Neural progenitor cell (in vitro differentiated cells): ENCODE data around the gene LBP. TPM values are rescaled to one million over a fixed set of nuclear protein-coding genes. Genes with fewer than 3 reads are reported as not detected.
"Not testable (repeated sequence)": the region's sequence is repeated elsewhere in the genome, so short reads cannot be mapped to it uniquely, and the experiment has no call there.

Experiments
- DNase-seq: peaks from one replicate; pipeline ENCODE4 v3.0.0-alpha.2; 2016; ENCODE audit warnings: low spot score
- H2AFZ ChIP-seq: fragments of 200-600 bp; sonication (generic); replicated peaks from 2 replicates; pipeline ENCODE4 v1.6.1; 2016; ENCODE audit warnings: antibody characterized with exemption
- H3F3A ChIP-seq: fragments of 200-600 bp; sonication (generic); 2 replicates; pipeline ENCODE4 v1.6.1; 2016; ENCODE audit warnings: antibody characterized with exemption, low read depth
- H3K27ac ChIP-seq: fragments of 200-600 bp; sonication (generic); 2 replicates; pipeline ENCODE4 v1.5.1; 2016; ENCODE audit warnings: mild to moderate bottlenecking
- H3K27me3 ChIP-seq: fragments of 200-600 bp; sonication (generic); 2 replicates; pipeline ENCODE4 v1.6.1; 2016; ENCODE audit warnings: mild to moderate bottlenecking, moderate library complexity
- H3K36me3 ChIP-seq: fragments of 200-600 bp; sonication (generic); 2 replicates; pipeline ENCODE4 v1.5.1; 2016
- H3K4me1 ChIP-seq: fragments of 200-600 bp; sonication (generic); 2 replicates; pipeline ENCODE4 v1.6.1; 2016; ENCODE audit warnings: mixed run types
- H3K4me2 ChIP-seq: fragments of 200-600 bp; sonication (generic); 2 replicates; pipeline ENCODE4 v1.6.1; 2016
- H3K4me3 ChIP-seq: fragments of 200-600 bp; sonication (generic); 2 replicates; pipeline ENCODE4 v1.5.1; 2016
- H3K79me2 ChIP-seq: fragments of 200-600 bp; sonication (generic); 2 replicates; pipeline ENCODE4 v1.6.1; 2016; ENCODE audit warnings: low read depth
- H3K9ac ChIP-seq: fragments of 200-600 bp; sonication (generic); 2 replicates; pipeline ENCODE4 v1.6.1; 2016
- H3K9me3 ChIP-seq: fragments of 200-600 bp; sonication (generic); 2 replicates; pipeline ENCODE4 v1.5.1; 2016; ENCODE audit warnings: low read depth
- H4K20me1 ChIP-seq: fragments of 200-600 bp; sonication (generic); 2 replicates; pipeline ENCODE4 v1.6.1; 2016; ENCODE audit warnings: low read depth
- H3K27ac Mint-ChIP-seq: 3 replicates; pipeline ENCODE4 v1.8.0; 2021; ENCODE audit warnings: mixed read lengths
- H3K27me3 Mint-ChIP-seq: 2 replicates; pipeline ENCODE4 v1.8.0; 2022; ENCODE audit warnings: low read depth, mild to moderate bottlenecking, inconsistent platforms, moderate library complexity, mixed read lengths; ENCODE audit not compliant: insufficient read depth
- H3K36me3 Mint-ChIP-seq: 3 replicates; pipeline ENCODE4 v1.8.0; 2021; ENCODE audit warnings: mixed read lengths
- H3K4me1 Mint-ChIP-seq: 3 replicates; pipeline ENCODE4 v1.8.0; 2021; ENCODE audit warnings: mixed read lengths
- H3K4me3 Mint-ChIP-seq: 3 replicates; pipeline ENCODE4 v1.8.0; 2021; ENCODE audit warnings: mild to moderate bottlenecking, moderate library complexity, mixed read lengths
- H3K9me3 Mint-ChIP-seq: 3 replicates; pipeline ENCODE4 v1.8.0; 2020; ENCODE audit warnings: mixed read lengths
- CTCF ChIP-seq: fragments of 200-600 bp; sonication (generic); IDR thresholded peaks from 2 replicates; pipeline ENCODE4 v1.5.1; 2017; ENCODE audit warnings: antibody characterized with exemption, mild to moderate bottlenecking
- EZH2 ChIP-seq: fragments of 200-600 bp; sonication (generic); IDR thresholded peaks from 2 replicates; pipeline ENCODE4 v1.6.1; 2017; ENCODE audit warnings: antibody characterized with exemption, mild to moderate bottlenecking, moderate library complexity
- EZH2phosphoT487 ChIP-seq: fragments of 200-600 bp; sonication (generic); IDR thresholded peaks from 2 replicates; pipeline ENCODE4 v1.6.1; 2017; ENCODE audit warnings: antibody characterized with exemption
- total RNA-seq: library from RNA; depleted of rRNA; stranded (reverse); fragments of >200 nt; gene quantifications from 2 replicates; pipeline ENCODE4 v1.2.3, GENCODE V29; 2015; ENCODE audit warnings: low replicate concordance

Gene LBP
- total RNA-seq, 1 donor from 2014 or later, result not detected

DNA sequence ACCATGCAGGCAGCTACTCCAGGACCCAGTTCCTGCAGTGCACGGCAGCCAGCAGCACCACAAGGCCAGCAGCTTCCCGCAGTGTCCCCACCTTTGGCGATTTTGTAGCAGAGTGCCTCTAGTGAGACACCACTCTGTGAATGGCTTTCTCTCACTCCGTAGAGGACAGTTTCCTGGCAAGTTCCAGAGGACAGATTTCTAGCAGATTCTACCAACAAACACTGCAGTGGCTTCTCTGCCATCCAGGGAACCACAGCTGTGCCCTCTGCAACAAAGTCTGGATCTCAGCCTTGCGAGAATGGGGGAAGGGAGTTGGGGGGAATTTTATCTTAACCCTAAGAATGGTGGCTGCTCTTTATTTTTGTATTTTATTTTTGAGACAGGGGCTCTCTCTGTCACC is 60.2 kb downstream of the LBP start:
- Histone ChIP-seq H3K9me3 (no peaks in the 10 kb centered on the region), H2AFZ (no peak overlapping the region), H3K4me1 (no peaks in the 10 kb centered on the region), H3K4me3 (no peak overlapping the region), H4K20me1 (no peaks in the 10 kb centered on the region), H3K36me3 (no peaks in the 10 kb centered on the region), H3K4me2 (no peak overlapping the region), H3K79me2 (no peaks in the 10 kb centered on the region), H3K27ac (no peak overlapping the region), H3K9ac (no peak overlapping the region), H3F3A (peaks cover 4% of the 10 kb centered on the region), H3K27me3 (no peaks in the 10 kb centered on the region)
- no peak for DNase-seq
- Mint-ChIP-seq H3K36me3 (peaks cover 13% of the 10 kb centered on the region), H3K27me3 (no peaks in the 10 kb centered on the region), H3K4me1 (peaks cover 7% of the 10 kb centered on the region), H3K27ac (no peak overlapping the region), H3K4me3 (no peak overlapping the region), H3K9me3 (peaks cover 16% of the 10 kb centered on the region)
- TF ChIP-seq EZH2phosphoT487 (no peak), EZH2 (no peak), CTCF (no peak)

- Histone ChIP-seq H3K9me3 (no peaks in the 10 kb centered on the region), H3K4me3 (no peak overlapping the region), H3K27me3 (no peaks in the 10 kb centered on the region), H3K4me2 (no peak overlapping the region), H2AFZ (no peak overlapping the region), H4K20me1 (no peaks in the 10 kb centered on the region), H3K9ac (no peak overlapping the region), H3K79me2 (no peaks in the 10 kb centered on the region), H3K4me1 (no peaks in the 10 kb centered on the region), H3F3A (peaks cover 4% of the 10 kb centered on the region), H3K36me3 (no peaks in the 10 kb centered on the region), H3K27ac (no peak overlapping the region)
- Mint-ChIP-seq H3K9me3 (peaks cover 16% of the 10 kb centered on the region), H3K27me3 (no peaks in the 10 kb centered on the region), H3K36me3 (peaks cover 16% of the 10 kb centered on the region), H3K27ac (no peak overlapping the region), H3K4me1 (peaks cover 7% of the 10 kb centered on the region), H3K4me3 (no peak overlapping the region)
- no peak for TF ChIP-seq CTCF
- TF ChIP-seq EZH2phosphoT487, result no peak
- no peak for TF ChIP-seq EZH2
- no peak for DNase-seq
These were observed 61.0 kb downstream of the LBP start for GRCh38 chr20:38407321-38407720.

DNA sequence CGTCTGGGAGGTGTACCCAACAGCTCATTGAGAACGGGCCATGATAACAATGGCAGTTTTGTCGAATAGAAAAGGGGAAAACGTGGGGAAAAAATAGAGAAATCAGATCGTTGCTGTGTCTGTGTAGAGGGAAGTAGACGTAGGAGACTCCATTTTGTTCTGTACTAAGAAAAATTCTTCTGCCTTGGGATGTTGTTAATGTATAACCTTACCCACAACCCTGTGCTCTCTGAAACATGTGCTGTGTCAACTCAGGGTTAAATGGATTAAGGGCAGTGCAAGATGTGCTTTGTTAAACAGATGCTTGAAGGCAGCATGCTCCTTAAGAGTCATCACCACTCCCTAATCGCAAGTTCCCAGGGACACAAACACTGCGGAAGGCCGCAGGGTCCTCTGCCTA is 61.5 kb downstream of the LBP start:
- H3F3A ChIP-seq, H3K27me3 ChIP-seq, H3K4me3 Mint-ChIP-seq, H3K4me1 ChIP-seq, H3K79me2 ChIP-seq, H3K4me2 ChIP-seq, H3K27ac Mint-ChIP-seq, H3K9me3 ChIP-seq, H2AFZ ChIP-seq, H3K27me3 Mint-ChIP-seq, H3K4me3 ChIP-seq, H3K27ac ChIP-seq, H3K36me3 ChIP-seq, H4K20me1 ChIP-seq, H3K9ac ChIP-seq, DNase-seq, H3K4me1 Mint-ChIP-seq: not testable (repeated sequence)
- Mint-ChIP-seq H3K9me3 (peaks cover 16% of the 10 kb centered on the region), H3K36me3 (peaks cover 21% of the 10 kb centered on the region)

DNA sequence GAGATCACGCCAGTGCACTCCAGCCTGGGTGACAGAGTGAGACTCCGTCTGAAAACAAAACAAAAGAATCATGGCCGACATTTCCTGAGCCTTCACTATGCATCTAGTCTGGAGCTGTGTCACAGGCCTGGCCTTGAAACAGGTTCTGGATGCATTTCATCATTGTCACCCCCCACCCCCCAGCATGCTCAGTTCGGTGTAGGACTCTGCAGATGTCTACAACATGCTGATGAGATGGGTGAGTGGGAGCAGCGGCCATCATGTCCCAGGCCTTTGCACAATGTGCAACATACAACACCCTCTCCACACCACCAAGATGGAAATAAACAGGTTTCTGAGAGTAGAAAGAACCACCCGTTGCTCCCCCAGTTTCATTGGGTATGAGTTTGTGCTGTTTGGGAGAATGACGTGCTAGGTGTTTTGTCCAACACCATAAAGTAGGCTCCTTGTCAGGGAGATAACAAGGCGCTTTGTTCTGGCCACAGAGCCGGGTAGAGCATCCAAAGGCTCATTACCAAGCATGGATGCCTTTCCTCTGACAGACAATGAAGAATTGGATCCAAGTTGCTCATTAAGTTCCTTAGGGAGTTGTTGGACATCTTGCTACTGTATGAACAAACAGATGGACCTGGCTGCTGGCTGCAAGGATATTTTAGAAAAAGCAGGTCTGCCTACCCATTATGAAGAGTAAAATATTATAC is 66.7 kb downstream of the LBP start:
- no peak overlapping the region for H3K9ac ChIP-seq
- Mint-ChIP-seq H3K4me1 (no peaks in the 10 kb centered on the region), H3K27ac (no peak overlapping the region), H3K4me3 (no peak overlapping the region), H3K36me3 (peaks cover 37% of the 10 kb centered on the region), H3K9me3 (peaks cover under 1% of the 10 kb centered on the region), H3K27me3 (peaks cover 3% of the 10 kb centered on the region)
- H2AFZ ChIP-seq, result no peak overlapping the region
- H3F3A ChIP-seq, result peaks cover 18% of the 10 kb centered on the region
- no peak for DNase-seq
- no peak for TF ChIP-seq CTCF
- H3K79me2 ChIP-seq, result no peaks in the 10 kb centered on the region
- H3K4me2 ChIP-seq, result no peak overlapping the region
- no peaks in the 10 kb centered on the region for H3K9me3 ChIP-seq
- H4K20me1 ChIP-seq, result no peaks in the 10 kb centered on the region
- no peaks in the 10 kb centered on the region for H3K4me1 ChIP-seq
- no peaks in the 10 kb centered on the region for H3K27me3 ChIP-seq
- H3K4me3 ChIP-seq, result no peak overlapping the region
- no peaks in the 10 kb centered on the region for H3K36me3 ChIP-seq
- H3K27ac ChIP-seq, result no peak overlapping the region
